ENCODE results near the gene KCNK3.

- TF ChIP-seq EZH2 (IDR thresholded peaks at IDR 0.05; ENCODE audit: low read length): no peak
- peak in 1 of 3 experiments; percentile 40 for TF ChIP-seq CTCF (optimal IDR thresholded peaks at IDR 0.05 in 1 of 3, IDR thresholded peaks at IDR 0.05 in 1 of 3, conservative IDR thresholded peaks at IDR 0.05 in 1 of 3; ENCODE audit: extremely low read depth in 1 of 3, insufficient read depth in 2 of 3, low read length in 3 of 3)
Measured at GRCh38 chr2:26727641-26728561, 35.4 kb downstream of the KCNK3 start.
